Right hindlimb (tissue), 1 donor: ENCODE data around the gene KMT5B.
A peak's percentile ranks its signal among the peaks of the same experiment; 100 is the strongest.

Experiments used
- DNase-seq: peaks from one replicate; pipeline ENCODE4 v3.0.0-alpha.2; 2018

KMT5B gene

GRCh38 chr11:68179847-68180246 lies 33.2 kb downstream of the KMT5B start:
- no peak for DNase-seq

GRCh38 chr11:68177877-68178276 lies 35.2 kb downstream of the KMT5B start:
- no peak for DNase-seq

- no peak for DNase-seq
These were observed 39.2 kb downstream of the KMT5B start for GRCh38 chr11:68173926-68174325.

GRCh38 chr11:68169442-68169841 lies 43.7 kb downstream of the KMT5B start:
- DNase-seq, result no peak

GRCh38 chr11:68168694-68169093 lies 44.4 kb downstream of the KMT5B start:
- no peak for DNase-seq

- DNase-seq, result no peak
These were observed 45.6 kb downstream of the KMT5B start for GRCh38 chr11:68167474-68167873.

GRCh38 chr11:68166969-68167368 lies 46.1 kb downstream of the KMT5B start:
- no peak for DNase-seq

GRCh38 chr11:68165601-68166000 lies 47.5 kb downstream of the KMT5B start:
- no peak for DNase-seq

- DNase-seq, result no peak
These were observed 48.7 kb downstream of the KMT5B start for GRCh38 chr11:68164437-68164836.

- no peak for DNase-seq
These were observed 49.4 kb downstream of the KMT5B start for GRCh38 chr11:68163691-68164090.

- no peak for DNase-seq
These were observed 52.9 kb downstream of the KMT5B start for GRCh38 chr11:68160100-68160695.

GRCh38 chr11:68159665-68160064 lies 53.4 kb downstream of the KMT5B start:
- no peak for DNase-seq

- no peak for DNase-seq
These were observed 53.9 kb downstream of the KMT5B start for GRCh38 chr11:68159161-68159560.

- DNase-seq, result no peak
These were observed 54.5 kb downstream of the KMT5B start for GRCh38 chr11:68158580-68158979.

- no peak for DNase-seq
These were observed 59.4 kb downstream of the KMT5B start for GRCh38 chr11:68153742-68154141.

GRCh38 chr11:68150037-68150436 lies 63.1 kb downstream of the KMT5B start:
- no peak for DNase-seq

GRCh38 chr11:68149417-68149816 lies 63.7 kb downstream of the KMT5B start:
- DNase-seq, result no peak

GRCh38 chr11:68148879-68149278 lies 64.2 kb downstream of the KMT5B start:
- DNase-seq, result no peak

GRCh38 chr11:68148071-68148805 lies 64.9 kb downstream of the KMT5B start:
- DNase-seq, result no peak

- peak; percentile 43 for DNase-seq
These were observed 66.2 kb downstream of the KMT5B start for GRCh38 chr11:68146704-68147474.

- peak; percentile 36 for DNase-seq
These were observed 67.0 kb downstream of the KMT5B start for GRCh38 chr11:68146010-68146540.

GRCh38 chr11:68145120-68145866 lies 67.8 kb downstream of the KMT5B start:
- DNase-seq, result no peak

- no peak for DNase-seq
These were observed 69.8 kb downstream of the KMT5B start for GRCh38 chr11:68143310-68143689.
